Panc1 (cell line): Measurements from ENCODE around the gene ITGA4.

Experiments used
- CTCF ChIP-seq: fragments of 450-650 bp; IDR thresholded peaks from 2 replicates; pipeline ENCODE4 v1.5.1; 2017; ENCODE audit warnings: mild to moderate bottlenecking
- POLR2AphosphoS5 ChIP-seq: IDR thresholded peaks from 2 replicates; pipeline ENCODE4 v1.6.1; 2012; ENCODE audit warnings: mild to moderate bottlenecking, low read depth, low read length, moderate library complexity
- REST ChIP-seq, 2 experiments: IDR thresholded peaks; 2 replicates each; pipeline ENCODE4 v1.6.1; 2011 to 2012; ENCODE audit warnings: low read depth in 2 of 2, control low read depth in 1 of 2, low read length in 1 of 2, mild to moderate bottlenecking in 1 of 2, moderate library complexity in 1 of 2; ENCODE audit not compliant: insufficient read depth in 1 of 2
- TCF7L2 ChIP-seq: IDR thresholded peaks from 2 replicates; pipeline ENCODE4 v1.6.1; 2011; ENCODE audit warnings: mild to moderate bottlenecking, low read depth, low read length, inconsistent platforms

GRCh38 chr2:181472990-181473389 is 15.8 kb downstream of the ITGA4 start:
- TF ChIP-seq POLR2AphosphoS5 (no peak), CTCF (no peak), REST (IDR thresholded peaks at IDR 0.05; ENCODE audit: insufficient read depth in 1 of 2, low read depth in 2 of 2, low read length in 1 of 2) (no peak), TCF7L2 (no peak)
